GM12872 (cell line): ENCODE measurements around the gene SEC14L6.

Experiments
- CTCF ChIP-seq: IDR thresholded peaks from 3 replicates; pipeline ENCODE4 v1.5.1; 2011; ENCODE audit warnings: low read depth, mild to moderate bottlenecking, low read length, moderate library complexity; ENCODE audit not compliant: insufficient read depth

Gene SEC14L6

DNA sequence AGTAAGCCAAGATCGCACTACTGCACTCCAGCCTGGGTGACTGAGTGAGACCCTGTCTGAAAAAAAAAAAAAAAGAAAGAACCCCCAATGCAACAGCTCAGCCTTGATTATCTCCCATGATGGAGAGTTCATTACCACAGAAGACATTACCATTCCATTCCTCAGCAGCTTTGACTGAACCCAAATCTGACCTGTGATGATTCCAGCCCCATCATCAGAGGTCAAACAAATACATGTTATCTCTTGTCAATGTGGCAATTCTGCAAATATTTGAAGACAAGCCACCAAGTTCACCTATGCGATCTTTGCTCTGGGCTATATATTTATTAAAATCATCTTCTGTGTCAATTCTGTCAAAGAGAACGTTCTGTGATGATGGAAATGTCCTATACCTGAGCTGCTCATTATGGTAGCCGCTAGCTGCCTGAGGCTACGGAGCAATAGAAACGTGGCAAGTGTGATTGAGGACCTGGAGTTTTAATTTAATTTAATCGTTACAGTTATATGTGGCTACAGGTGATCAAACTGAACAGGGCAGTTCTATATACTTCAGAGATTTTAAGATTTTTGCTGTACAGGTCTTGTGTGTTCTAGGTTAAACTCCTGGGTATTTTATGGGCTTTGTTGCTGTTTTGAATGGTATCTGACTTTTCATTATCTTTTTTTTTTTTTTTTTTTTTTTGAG is 48.9 kb downstream of the SEC14L6 start:
- TF ChIP-seq CTCF = no peak

GRCh38 chr22:30495041-30495784 is 51.3 kb downstream of the SEC14L6 start:
- TF ChIP-seq CTCF = no peak

GRCh38 chr22:30492144-30492543 is 54.4 kb downstream of the SEC14L6 start:
- TF ChIP-seq CTCF = no peak

GRCh38 chr22:30491381-30491780 is 55.2 kb downstream of the SEC14L6 start:
- TF ChIP-seq CTCF = no peak

GRCh38 chr22:30490399-30490798 is 56.1 kb downstream of the SEC14L6 start:
- TF ChIP-seq CTCF = peak; percentile 21; the same call in 1 of the 3 replicates

- TF ChIP-seq CTCF = no peak
These were observed 58.4 kb downstream of the SEC14L6 start for GRCh38 chr22:30488121-30488520.

DNA sequence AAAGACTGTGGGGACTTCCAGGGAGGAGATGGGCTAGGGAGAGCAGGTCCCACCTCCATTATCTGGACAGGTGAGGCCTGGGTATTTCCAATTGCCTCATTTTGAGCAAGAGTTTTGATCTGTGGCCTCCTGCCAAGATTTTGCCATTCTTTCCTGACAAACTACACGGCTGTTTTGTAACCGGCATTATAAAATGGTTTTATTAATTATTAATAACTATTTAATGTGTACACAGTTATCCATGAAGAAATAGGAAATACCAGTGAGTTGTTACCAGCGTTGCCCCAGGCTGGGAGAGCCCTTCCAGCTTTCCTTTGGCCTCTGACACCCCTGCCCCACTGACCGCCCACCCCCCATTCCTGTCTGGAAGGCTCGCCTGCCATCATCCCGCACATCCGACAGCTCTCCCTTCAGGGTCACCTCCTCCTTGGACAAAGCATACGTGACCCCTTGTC is 59.9 kb downstream of the SEC14L6 start:
- no peak for TF ChIP-seq CTCF
